Transverse colon (tissue), 4 donors: ENCODE results near the gene ACACA. TPM values are rescaled to one million over a fixed set of nuclear protein-coding genes. Genes with fewer than 3 reads are reported as not detected.

Source experiments
- DNase-seq: peaks from one replicate; pipeline ENCODE4 v3.0.0-alpha.2; 2019
- H3K27ac ChIP-seq, 4 donors: fragments of 200-600 bp; sonication (generic); 2 replicates each; pipeline ENCODE4 v1.5.1; 2016 to 2018; ENCODE audit warnings: inconsistent platforms in 4 of 4
- H3K27me3 ChIP-seq: fragments of 200-600 bp; sonication (generic); 2 replicates; pipeline ENCODE4 v1.5.1; 2017; ENCODE audit warnings: inconsistent platforms
- H3K36me3 ChIP-seq, 4 donors: fragments of 200-600 bp; sonication (generic); 2 replicates each; pipeline ENCODE4 v1.5.1; 2017 to 2019; ENCODE audit warnings: inconsistent platforms in 4 of 4
- H3K4me1 ChIP-seq, 4 donors: fragments of 200-600 bp; sonication (generic); 2 replicates each; pipeline ENCODE4 v1.5.1; 2017 to 2020; ENCODE audit warnings: inconsistent platforms in 4 of 4
- H3K4me3 ChIP-seq, 4 donors: fragments of 200-600 bp; sonication (generic); 1 replicate in 1 of 4; 2 replicates in 3 of 4; pipeline versions ENCODE4 v1.5.1 to v1.6.1; 2017 to 2019; ENCODE audit warnings: inconsistent platforms in 4 of 4
- H3K9me3 ChIP-seq, 2 donors: fragments of 200-600 bp; sonication (generic); 2 replicates each; pipeline ENCODE4 v1.5.1; 2017 to 2019; ENCODE audit warnings: inconsistent platforms in 2 of 2
- CTCF ChIP-seq, 5 experiments: fragments of 200-600 bp in 3 of 5; fragments of 450-650 bp in 2 of 5; sonication (generic) in 3 of 5; IDR thresholded peaks; 1 replicate in 2 of 5; 2 replicates in 3 of 5; pipeline ENCODE4 v1.5.1; 2016 to 2017; ENCODE audit warnings: antibody characterized with exemption in 5 of 5, inconsistent platforms in 3 of 5, mild to moderate bottlenecking in 2 of 5, moderate library complexity in 1 of 5
- EP300 ChIP-seq: sonication (generic); formaldehyde crosslinking; IDR thresholded peaks from one replicate; pipeline ENCODE4 v1.6.1; 2017; ENCODE audit warnings: antibody characterized with exemption, low read depth
- POLR2A ChIP-seq: fragments of 450-650 bp; IDR thresholded peaks from one replicate; pipeline ENCODE4 v1.6.1; 2016; ENCODE audit warnings: antibody characterized with exemption, mild to moderate bottlenecking, moderate library complexity
- POLR2AphosphoS5 ChIP-seq, 3 donors: sonication (generic); formaldehyde crosslinking; IDR thresholded peaks; one replicate each; pipeline ENCODE4 v1.6.1; 2016; ENCODE audit warnings: antibody characterized with exemption in 3 of 3
- WGBS, 2 donors: methylation state at CpG; one replicate each; pipeline ENCODE4 v1.1.5; 2018; ENCODE audit warnings: low coverage in 1 of 2; 5-methylcytosine and 5-hydroxymethylcytosine counted together
- in situ Hi-C, 4 donors: fragments of 200-750 bp; cut with MboI; loops; one replicate each; pipeline versions ENCODE4 v1.15.0 to v1.15.1; 2017; ENCODE audit warnings: low sequenced_read_pairs in 3 of 4, low pct_ligation_motif_present in 1 of 4, low pct_unique_long_range_greater_than_20kb in 1 of 4
- intact Hi-C: fragments of 100-400 bp; cut with DNase I; formaldehyde crosslinking; loops from one replicate; pipeline ENCODE4 v1.15.1; 2023; ENCODE audit warnings: low total_unique reads
- total RNA-seq, 4 donors: library from RNA; depleted of rRNA; stranded (reverse); fragments of >200 nt; gene quantifications; one replicate each; pipeline ENCODE4 v1.1.0, GENCODE V29; 2016

The ACACA gene
- total RNA-seq, 4 donors from 2014 or later: 21.7 to 173 (median 23.9) TPM

GRCh38 chr17:37273409-37274051, 133.1 kb downstream of the ACACA start:
- peaks cover 0 to 20% (median 2%) of the 10 kb centered on the region in 4 donors for H3K4me1 ChIP-seq
- in situ Hi-C loops (no loop called here), intact Hi-C loops (no loop called here)
- H3K4me3 ChIP-seq: no peak overlapping the region
- peaks cover 0 to 21% (median 0%) of the 10 kb centered on the region in 4 donors for H3K36me3 ChIP-seq
- H3K27me3 ChIP-seq: no peaks in the 10 kb centered on the region
- no peak for DNase-seq
- 47 to 50% methylated on average over 2 to 3 of the region's 3 CpGs for WGBS, 2 donors
- H3K9me3 ChIP-seq: no peaks in the 10 kb centered on the region
- peak overlapping the region; percentile 7 to 40 (median 24) for H3K27ac ChIP-seq
- TF ChIP-seq CTCF (IDR thresholded peaks at IDR 0.05) (no peak), POLR2AphosphoS5 (IDR thresholded peaks at IDR 0.05) (no peak), EP300 (no peak), POLR2A (no peak)

GRCh38 chr17:37265446-37266173, 141.0 kb downstream of the ACACA start:
- intact Hi-C loops: no loop called here
- Histone ChIP-seq H3K4me3 (no peak overlapping the region), H3K27me3 (no peaks in the 10 kb centered on the region), H3K27ac (no peak overlapping the region), H3K9me3 (peaks cover 11% of the 10 kb centered on the region in 2 donors), H3K36me3 (peaks cover 0 to 42% (median 11%) of the 10 kb centered on the region in 4 donors), H3K4me1 (no peaks in the 10 kb centered on the region)
- TF ChIP-seq POLR2AphosphoS5 (IDR thresholded peaks at IDR 0.05) (no peak), EP300 (no peak), POLR2A (no peak), CTCF (IDR thresholded peaks at IDR 0.05) (no peak)
- DNase-seq: no peak
- WGBS, 2 donors: 94 to 97% methylated on average over 2 of the region's 2 CpGs
- in situ Hi-C loops: no loop called here

- WGBS, 2 donors: 92 to 100% methylated on average over 1 of the region's 1 CpG
- no peaks in the 10 kb centered on the region for H3K27me3 ChIP-seq
- peaks cover 9 to 10% of the 10 kb centered on the region in 2 donors for H3K9me3 ChIP-seq
- intact Hi-C loops: no loop called here
- H3K36me3 ChIP-seq: peaks cover 0 to 44% (median 11%) of the 10 kb centered on the region in 4 donors
- in situ Hi-C loops: no loop called here
- TF ChIP-seq CTCF (IDR thresholded peaks at IDR 0.05): no peak
- TF ChIP-seq EP300: no peak
- TF ChIP-seq POLR2AphosphoS5 (IDR thresholded peaks at IDR 0.05): no peak
- no peak for TF ChIP-seq POLR2A
- H3K4me3 ChIP-seq: no peak overlapping the region
- no peak for DNase-seq
- H3K27ac ChIP-seq: no peak overlapping the region
- H3K4me1 ChIP-seq: no peaks in the 10 kb centered on the region
Observed at GRCh38 chr17:37261286-37261685, 145.3 kb downstream of the ACACA start.

GRCh38 chr17:37259030-37259735, 147.5 kb downstream of the ACACA start:
- intact Hi-C loops (no loop called here), in situ Hi-C loops (no loop called here)
- Histone ChIP-seq H3K27me3 (no peaks in the 10 kb centered on the region), H3K36me3 (peaks cover 0 to 29% (median 2%) of the 10 kb centered on the region in 4 donors), H3K27ac (no peak overlapping the region), H3K4me3 (no peak overlapping the region), H3K4me1 (no peaks in the 10 kb centered on the region), H3K9me3 (no peaks in the 10 kb centered on the region)
- no peak for DNase-seq
- 91 to 95% methylated on average over 2 to 3 of the region's 3 CpGs for WGBS, 2 donors
- no peak for TF ChIP-seq CTCF (IDR thresholded peaks at IDR 0.05)
- TF ChIP-seq EP300: no peak
- no peak for TF ChIP-seq POLR2A
- TF ChIP-seq POLR2AphosphoS5 (IDR thresholded peaks at IDR 0.05): no peak
